Effector memory CD4-positive, alpha-beta T cell (primary cell): ENCODE data around the gene RUNX3.

Experiments used
- DNase-seq, 3 donors: peaks; one replicate each; pipeline ENCODE4 v3.0.0-alpha.2; 2020
- H3K27ac ChIP-seq: 2 replicates; pipeline ENCODE4 v1.7.0; 2013; ENCODE audit warnings: mild to moderate bottlenecking, low read length, moderate library complexity; ENCODE audit not compliant: insufficient read depth, poor library complexity, severe bottlenecking
- H3K27me3 ChIP-seq: replicated peaks from 2 replicates; pipeline ENCODE4 v1.7.0; 2013; ENCODE audit warnings: mild to moderate bottlenecking, low read length; ENCODE audit not compliant: insufficient read depth, control insufficient read depth, poor library complexity, severe bottlenecking
- H3K36me3 ChIP-seq: 2 replicates; pipeline ENCODE4 v1.7.0; 2013; ENCODE audit warnings: mild to moderate bottlenecking, low read length, moderate library complexity; ENCODE audit not compliant: control insufficient read depth, insufficient read depth
- H3K4me1 ChIP-seq: 2 replicates; pipeline ENCODE4 v1.7.0; 2013; ENCODE audit warnings: low read length, mild to moderate bottlenecking; ENCODE audit not compliant: control insufficient read depth, insufficient read depth, poor library complexity, severe bottlenecking
- H3K4me3 ChIP-seq: 2 replicates; pipeline ENCODE4 v1.7.0; 2013; ENCODE audit warnings: low read length, low read depth, mild to moderate bottlenecking; ENCODE audit not compliant: insufficient read depth, poor library complexity, severe bottlenecking
- H3K9me3 ChIP-seq: 2 replicates; pipeline ENCODE4 v1.7.0; 2013; ENCODE audit warnings: mild to moderate bottlenecking, low read length, moderate library complexity; ENCODE audit not compliant: control insufficient read depth

The RUNX3 gene

GRCh38 chr1:24921938-24922662, 8.0 kb downstream of the RUNX3 start:
- Histone ChIP-seq H3K27ac (peak overlapping the region; percentile 96), H3K27me3 (no peaks in the 10 kb centered on the region), H3K4me1 (peaks cover 77% of the 10 kb centered on the region), H3K4me3 (no peak overlapping the region), H3K36me3 (peaks cover 44% of the 10 kb centered on the region), H3K9me3 (no peaks in the 10 kb centered on the region)
- peak in 2 of 3 donors; percentile 45 to 46 for DNase-seq

GRCh38 chr1:24921412-24921811, 8.7 kb downstream of the RUNX3 start:
- Histone ChIP-seq H3K27me3 (no peaks in the 10 kb centered on the region), H3K36me3 (peaks cover 44% of the 10 kb centered on the region), H3K27ac (peak overlapping the region; percentile 76), H3K4me3 (no peak overlapping the region), H3K9me3 (no peaks in the 10 kb centered on the region), H3K4me1 (peaks cover 71% of the 10 kb centered on the region)
- DNase-seq: no peak

DNA sequence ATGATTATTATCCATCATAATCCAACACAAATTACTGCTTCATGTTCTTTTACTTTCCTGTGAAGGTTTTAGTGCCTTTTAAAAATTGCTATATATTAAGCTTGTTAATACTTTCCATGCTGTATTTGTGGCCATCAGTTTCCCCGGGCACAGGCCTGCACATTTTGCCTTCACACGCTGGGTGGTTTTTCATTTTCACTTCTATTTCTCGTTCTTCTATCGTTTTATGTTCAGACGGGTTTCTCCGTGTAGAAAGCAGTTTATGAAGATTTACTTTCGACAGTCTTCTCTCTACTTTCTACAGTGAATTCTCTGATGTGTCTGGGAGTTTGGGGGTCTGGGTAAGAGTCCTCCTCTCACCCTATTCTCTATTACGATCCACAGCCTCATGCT, 9.5 kb downstream of the RUNX3 start:
- H3K36me3 ChIP-seq: peaks cover 49% of the 10 kb centered on the region

GRCh38 chr1:24919791-24920532, 10.1 kb downstream of the RUNX3 start:
- Histone ChIP-seq H3K4me3 (no peak overlapping the region), H3K27ac (peak overlapping the region; percentile 76), H3K27me3 (no peaks in the 10 kb centered on the region), H3K4me1 (peaks cover 66% of the 10 kb centered on the region), H3K36me3 (peaks cover 52% of the 10 kb centered on the region), H3K9me3 (no peaks in the 10 kb centered on the region)
- peak in 1 of 3 donors; percentile 44 for DNase-seq

More for the DNA sequence above, 9.5 kb downstream of the RUNX3 start:
- Histone ChIP-seq H3K27me3 (no peaks in the 10 kb centered on the region), H3K9me3 (no peaks in the 10 kb centered on the region), H3K27ac (peak overlapping the region; percentile 76), H3K4me3 (no peak overlapping the region), H3K4me1 (peaks cover 67% of the 10 kb centered on the region)
- DNase-seq: no peak

- H3K4me1 ChIP-seq: peaks cover 64% of the 10 kb centered on the region
- no peak overlapping the region for H3K4me3 ChIP-seq
- H3K9me3 ChIP-seq: no peaks in the 10 kb centered on the region
- peaks cover 54% of the 10 kb centered on the region for H3K36me3 ChIP-seq
- no peak for DNase-seq
- H3K27ac ChIP-seq: peak overlapping the region; percentile 76
- no peaks in the 10 kb centered on the region for H3K27me3 ChIP-seq
Measured at GRCh38 chr1:24918995-24919605, 11.0 kb downstream of the RUNX3 start.

- DNase-seq: no peak
- Histone ChIP-seq H3K4me1 (peaks cover 59% of the 10 kb centered on the region), H3K27ac (peak overlapping the region; percentile 36), H3K9me3 (no peaks in the 10 kb centered on the region), H3K4me3 (no peak overlapping the region), H3K36me3 (peaks cover 62% of the 10 kb centered on the region), H3K27me3 (no peaks in the 10 kb centered on the region)
Measured at GRCh38 chr1:24918370-24918769, 11.7 kb downstream of the RUNX3 start.

- DNase-seq: no peak
- Histone ChIP-seq H3K36me3 (peaks cover 69% of the 10 kb centered on the region), H3K4me3 (no peak overlapping the region), H3K4me1 (peaks cover 51% of the 10 kb centered on the region), H3K27ac (no peak overlapping the region), H3K9me3 (no peaks in the 10 kb centered on the region), H3K27me3 (no peaks in the 10 kb centered on the region)
Measured at GRCh38 chr1:24917327-24918074, 12.6 kb downstream of the RUNX3 start.

DNA sequence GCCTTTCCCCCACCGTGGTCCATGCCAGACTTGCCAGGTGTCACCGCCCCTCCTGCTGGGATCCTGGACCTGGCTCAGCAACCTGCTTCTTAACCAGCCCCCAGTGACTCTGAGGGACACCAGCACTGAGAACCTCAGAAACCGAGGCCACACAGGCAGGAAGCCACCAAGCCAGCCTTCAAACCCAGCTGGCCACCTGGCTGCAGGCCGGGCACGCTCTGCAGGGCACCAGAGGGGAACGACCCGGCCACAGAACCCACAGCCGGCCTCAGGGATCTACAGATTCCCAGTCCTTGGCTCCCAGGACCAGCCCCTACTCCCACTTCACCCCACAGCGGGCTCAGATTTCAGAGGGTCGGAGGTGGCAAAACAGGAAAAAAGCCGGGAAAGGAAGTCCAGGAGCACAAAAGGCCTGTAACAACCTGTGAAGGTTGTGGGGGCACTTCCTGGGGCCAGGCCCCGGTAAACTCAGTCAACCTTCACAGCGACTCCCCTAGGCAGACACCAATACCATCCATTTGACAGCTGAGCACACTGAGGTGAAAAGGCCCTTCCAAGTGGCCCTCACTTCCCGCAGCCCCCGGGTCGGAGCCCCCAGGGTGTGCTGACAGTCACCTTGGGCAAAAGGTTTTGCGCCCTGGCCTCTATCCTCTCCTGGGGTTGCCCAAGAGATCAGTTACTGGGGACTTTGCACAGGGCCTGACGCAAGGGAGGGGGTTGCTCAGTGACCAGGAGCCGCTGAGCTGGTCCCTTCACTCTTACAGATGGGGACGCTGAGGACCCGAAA, 14.1 kb downstream of the RUNX3 start:
- peaks cover 44% of the 10 kb centered on the region for H3K4me1 ChIP-seq
- no peak for DNase-seq
- H3K27me3 ChIP-seq: no peaks in the 10 kb centered on the region
- no peak overlapping the region for H3K4me3 ChIP-seq
- peaks cover 77% of the 10 kb centered on the region for H3K36me3 ChIP-seq
- no peaks in the 10 kb centered on the region for H3K9me3 ChIP-seq
- H3K27ac ChIP-seq: peak overlapping the region; percentile 44
